PFSK-1 (cell line): ENCODE data around the gene DPYD.

ENCODE experiments used
- FOXP2 ChIP-seq: optimal IDR thresholded peaks from 2 replicates; pipeline ENCODE3; 2011; ENCODE audit warnings: borderline replicate concordance, control low read depth, inconsistent platforms; ENCODE audit not compliant: insufficient read depth; ENCODE audit errors: extremely low read length, extremely low read depth
- POLR2AphosphoS5 ChIP-seq: IDR thresholded peaks from 2 replicates; pipeline ENCODE4 v1.6.1; 2012; ENCODE audit warnings: low read depth, mild to moderate bottlenecking, control low read depth, low read length, moderate library complexity
- SIN3A ChIP-seq: IDR thresholded peaks from 2 replicates; pipeline ENCODE4 v1.6.1; 2012; ENCODE audit warnings: mild to moderate bottlenecking, low read length, moderate library complexity, borderline replicate concordance; ENCODE audit not compliant: insufficient read depth
- TAF1 ChIP-seq: IDR thresholded peaks from 2 replicates; pipeline ENCODE4 v1.6.1; 2012; ENCODE audit warnings: low read length, control low read depth, borderline replicate concordance; ENCODE audit not compliant: insufficient read depth
- TF ChIP-seq, protein P1 (sequence below), 2 experiments: IDR thresholded peaks; 2 replicates each; pipeline versions ENCODE4 v1.6.1 to v1.8.0; 2011 to 2012; ENCODE audit warnings: low read depth in 2 of 2, low read length in 2 of 2, control low read depth in 1 of 2, inconsistent platforms in 1 of 2, mild to moderate bottlenecking in 1 of 2, moderate library complexity in 1 of 2; ENCODE audit not compliant: insufficient read depth in 1 of 2

Gene DPYD

DNA sequence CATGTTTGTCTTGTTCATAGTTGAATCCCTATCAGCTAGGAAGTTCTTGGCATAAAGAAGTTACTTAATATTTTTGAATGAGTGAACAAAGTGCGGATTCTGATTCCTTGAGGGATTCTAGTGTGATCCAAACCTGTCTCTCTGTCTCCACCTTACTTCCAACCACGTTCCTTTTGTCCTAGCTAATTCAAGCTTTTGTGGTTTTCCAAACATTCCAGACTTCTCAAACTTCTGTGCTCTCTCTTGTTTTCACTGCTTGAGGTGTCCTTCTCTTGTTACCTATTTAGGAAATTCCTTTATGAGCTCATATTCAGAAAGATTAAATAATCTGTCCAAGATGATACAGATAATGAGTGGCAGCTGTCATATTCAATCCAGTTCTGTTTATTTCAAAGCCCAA, 846.1 kb downstream of the DPYD start:
- TF ChIP-seq TAF1 (no peak), SIN3A (no peak), FOXP2 (no peak), POLR2AphosphoS5 (no peak)
- TF ChIP-seq, protein P1, sequence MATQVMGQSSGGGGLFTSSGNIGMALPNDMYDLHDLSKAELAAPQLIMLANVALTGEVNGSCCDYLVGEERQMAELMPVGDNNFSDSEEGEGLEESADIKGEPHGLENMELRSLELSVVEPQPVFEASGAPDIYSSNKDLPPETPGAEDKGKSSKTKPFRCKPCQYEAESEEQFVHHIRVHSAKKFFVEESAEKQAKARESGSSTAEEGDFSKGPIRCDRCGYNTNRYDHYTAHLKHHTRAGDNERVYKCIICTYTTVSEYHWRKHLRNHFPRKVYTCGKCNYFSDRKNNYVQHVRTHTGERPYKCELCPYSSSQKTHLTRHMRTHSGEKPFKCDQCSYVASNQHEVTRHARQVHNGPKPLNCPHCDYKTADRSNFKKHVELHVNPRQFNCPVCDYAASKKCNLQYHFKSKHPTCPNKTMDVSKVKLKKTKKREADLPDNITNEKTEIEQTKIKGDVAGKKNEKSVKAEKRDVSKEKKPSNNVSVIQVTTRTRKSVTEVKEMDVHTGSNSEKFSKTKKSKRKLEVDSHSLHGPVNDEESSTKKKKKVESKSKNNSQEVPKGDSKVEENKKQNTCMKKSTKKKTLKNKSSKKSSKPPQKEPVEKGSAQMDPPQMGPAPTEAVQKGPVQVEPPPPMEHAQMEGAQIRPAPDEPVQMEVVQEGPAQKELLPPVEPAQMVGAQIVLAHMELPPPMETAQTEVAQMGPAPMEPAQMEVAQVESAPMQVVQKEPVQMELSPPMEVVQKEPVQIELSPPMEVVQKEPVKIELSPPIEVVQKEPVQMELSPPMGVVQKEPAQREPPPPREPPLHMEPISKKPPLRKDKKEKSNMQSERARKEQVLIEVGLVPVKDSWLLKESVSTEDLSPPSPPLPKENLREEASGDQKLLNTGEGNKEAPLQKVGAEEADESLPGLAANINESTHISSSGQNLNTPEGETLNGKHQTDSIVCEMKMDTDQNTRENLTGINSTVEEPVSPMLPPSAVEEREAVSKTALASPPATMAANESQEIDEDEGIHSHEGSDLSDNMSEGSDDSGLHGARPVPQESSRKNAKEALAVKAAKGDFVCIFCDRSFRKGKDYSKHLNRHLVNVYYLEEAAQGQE (IDR thresholded peaks at IDR 0.05; ENCODE audit: insufficient read depth in 1 of 2, low read depth in 2 of 2, low read length in 2 of 2): no peak

DNA sequence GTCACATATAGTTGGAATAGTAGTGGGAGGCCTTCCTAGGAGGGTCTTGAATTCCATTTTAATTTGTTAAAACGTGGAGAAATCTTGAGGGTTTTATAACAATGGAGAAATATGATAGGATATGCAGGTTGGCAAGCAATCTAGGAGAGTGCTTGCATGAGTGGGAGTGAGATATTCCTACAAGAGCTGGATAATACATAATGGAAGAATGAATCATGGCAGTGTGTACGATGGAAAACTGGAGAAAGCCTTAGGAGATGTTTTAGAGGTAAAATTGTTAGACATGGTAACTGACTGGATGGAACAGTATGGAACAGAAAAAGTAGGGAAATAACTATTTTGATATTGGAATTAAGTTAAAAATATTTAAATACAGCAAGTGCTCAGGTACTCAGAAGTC, 846.9 kb downstream of the DPYD start:
- no peak for TF ChIP-seq TAF1
- no peak for TF ChIP-seq FOXP2
- TF ChIP-seq, protein P1 (IDR thresholded peaks at IDR 0.05; ENCODE audit: insufficient read depth in 1 of 2, low read depth in 2 of 2, low read length in 2 of 2): no peak

DNA sequence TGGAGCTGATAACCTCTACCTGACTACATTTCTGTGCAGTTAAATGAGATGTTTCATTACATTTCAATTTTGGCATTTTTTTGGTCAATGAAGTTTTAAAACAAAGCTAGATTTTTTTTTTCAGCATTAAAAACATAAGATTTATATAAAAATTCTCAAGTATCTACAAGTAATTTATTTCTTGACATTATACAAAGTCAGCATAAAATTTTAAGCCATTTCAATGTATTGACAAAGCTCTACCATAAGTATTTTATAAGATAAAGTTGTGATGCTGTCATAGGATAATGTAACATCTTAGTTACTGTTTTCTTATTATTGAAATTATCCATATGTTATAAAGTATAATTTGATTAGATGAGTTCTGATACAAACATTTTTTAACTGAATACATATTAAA, 847.7 kb downstream of the DPYD start:
- TF ChIP-seq POLR2AphosphoS5 (no peak), FOXP2 (no peak), SIN3A (no peak), TAF1 (no peak)
- TF ChIP-seq, protein P1 (IDR thresholded peaks at IDR 0.05; ENCODE audit: insufficient read depth in 1 of 2, low read depth in 2 of 2, low read length in 2 of 2): no peak

DNA sequence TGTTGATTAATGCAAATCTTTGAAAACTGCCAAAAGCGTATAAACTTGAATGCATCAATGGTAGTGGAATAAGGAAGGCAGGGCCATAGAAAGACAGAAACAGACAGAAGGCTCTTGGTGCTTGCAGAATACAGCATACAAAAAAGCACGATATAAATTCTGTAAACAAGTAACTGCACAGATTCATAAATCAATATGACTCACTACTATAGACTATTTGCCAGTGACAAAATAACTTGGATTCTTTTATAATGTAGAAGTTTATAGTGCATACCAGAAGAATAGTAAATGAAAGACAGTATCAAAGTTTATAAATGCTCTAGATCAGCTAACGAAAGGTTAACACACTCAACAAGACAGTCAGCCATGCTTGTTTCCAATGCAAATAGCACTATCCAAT, 849.7 kb downstream of the DPYD start:
- TF ChIP-seq POLR2AphosphoS5 (no peak), FOXP2 (no peak), SIN3A (no peak), TAF1 (no peak)
- TF ChIP-seq, protein P1 (IDR thresholded peaks at IDR 0.05; ENCODE audit: insufficient read depth in 1 of 2, low read depth in 2 of 2, low read length in 2 of 2): no peak

DNA sequence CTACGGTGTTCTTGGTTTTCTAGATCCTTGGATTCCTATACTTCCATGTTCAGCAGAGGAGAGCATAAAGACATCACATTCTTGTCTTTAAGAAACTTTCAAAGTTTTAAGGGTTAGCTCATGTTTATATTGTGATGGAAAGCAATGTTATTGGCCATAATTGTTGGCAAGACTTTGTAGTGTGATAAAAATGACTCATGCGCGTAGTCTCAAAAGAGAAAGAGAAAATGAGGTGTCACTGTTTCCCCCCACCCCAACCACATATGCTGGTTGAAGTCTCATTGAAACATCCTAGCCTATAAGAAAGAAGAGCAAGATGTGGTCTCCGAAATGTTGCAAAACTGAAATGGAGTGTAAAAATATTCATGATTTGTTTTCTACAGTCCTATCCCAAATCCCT, 850.5 kb downstream of the DPYD start:
- TF ChIP-seq SIN3A (no peak), TAF1 (no peak), POLR2AphosphoS5 (no peak), FOXP2 (no peak)
- TF ChIP-seq, protein P1 (IDR thresholded peaks at IDR 0.05; ENCODE audit: insufficient read depth in 1 of 2, low read depth in 2 of 2, low read length in 2 of 2): no peak
